Gastrocnemius medialis (tissue), 4 donors: ENCODE results near the gene SNPH.

Experiments used
- POLR2A ChIP-seq, 2 donors: fragments of 450-650 bp; IDR thresholded peaks; one replicate each; pipeline ENCODE4 v1.6.1; 2017; ENCODE audit warnings: antibody characterized with exemption in 2 of 2, mild to moderate bottlenecking in 2 of 2, moderate library complexity in 2 of 2
- TF ChIP-seq, protein P1 (sequence below), 5 experiments: fragments of 450-650 bp in 3 of 5; fragments of 200-600 bp in 2 of 5; sonication (generic) in 2 of 5; IDR thresholded peaks in 4 of 5; conservative IDR thresholded peaks in 1 of 5; 1 replicate in 4 of 5; 2 replicates in 1 of 5; pipeline ENCODE4 v1.5.1; 2016 to 2019; ENCODE audit warnings: antibody characterized with exemption in 5 of 5, mild to moderate bottlenecking in 3 of 5, moderate library complexity in 3 of 5

DNA sequence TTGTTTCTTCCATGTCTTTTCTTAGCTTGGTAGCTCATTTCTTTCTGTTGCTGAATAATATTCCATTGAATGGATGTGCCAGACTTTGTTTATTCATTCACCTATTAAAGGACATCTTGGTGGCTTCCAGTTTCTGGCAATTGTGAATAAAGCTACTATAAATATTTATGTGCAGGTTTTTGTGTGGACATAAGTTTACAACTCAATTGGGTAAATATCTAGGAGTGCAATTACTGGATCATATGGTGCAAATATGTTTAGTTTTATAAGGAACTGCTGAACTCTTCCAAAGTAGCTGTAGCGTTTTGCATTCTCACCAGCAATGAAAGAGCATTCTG, 79.6 kb downstream of the SNPH start:
- TF ChIP-seq, protein P1, sequence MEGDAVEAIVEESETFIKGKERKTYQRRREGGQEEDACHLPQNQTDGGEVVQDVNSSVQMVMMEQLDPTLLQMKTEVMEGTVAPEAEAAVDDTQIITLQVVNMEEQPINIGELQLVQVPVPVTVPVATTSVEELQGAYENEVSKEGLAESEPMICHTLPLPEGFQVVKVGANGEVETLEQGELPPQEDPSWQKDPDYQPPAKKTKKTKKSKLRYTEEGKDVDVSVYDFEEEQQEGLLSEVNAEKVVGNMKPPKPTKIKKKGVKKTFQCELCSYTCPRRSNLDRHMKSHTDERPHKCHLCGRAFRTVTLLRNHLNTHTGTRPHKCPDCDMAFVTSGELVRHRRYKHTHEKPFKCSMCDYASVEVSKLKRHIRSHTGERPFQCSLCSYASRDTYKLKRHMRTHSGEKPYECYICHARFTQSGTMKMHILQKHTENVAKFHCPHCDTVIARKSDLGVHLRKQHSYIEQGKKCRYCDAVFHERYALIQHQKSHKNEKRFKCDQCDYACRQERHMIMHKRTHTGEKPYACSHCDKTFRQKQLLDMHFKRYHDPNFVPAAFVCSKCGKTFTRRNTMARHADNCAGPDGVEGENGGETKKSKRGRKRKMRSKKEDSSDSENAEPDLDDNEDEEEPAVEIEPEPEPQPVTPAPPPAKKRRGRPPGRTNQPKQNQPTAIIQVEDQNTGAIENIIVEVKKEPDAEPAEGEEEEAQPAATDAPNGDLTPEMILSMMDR (IDR thresholded peaks at IDR 0.05 in 4 of 5, conservative IDR thresholded peaks at IDR 0.05 in 1 of 5): no peak
- no peak for TF ChIP-seq POLR2A (IDR thresholded peaks at IDR 0.05)
